HTR-8/SVneo (cell line): ENCODE measurements around the gene R3HDM4.

ENCODE experiments used
- DNase-seq: peaks from one replicate; pipeline ENCODE4 v3.0.0; 2011; ENCODE audit warnings: low spot score, mixed read lengths; ENCODE audit not compliant: insufficient read length
- FAIRE-seq: peaks from 2 replicates; lab custom pipeline; 2011; peaks lifted over from hg19 to GRCh38; lab: Jason Lieb, UNC

Gene R3HDM4

GRCh38 chr19:932648-933552 is 19.9 kb upstream of the R3HDM4 start:
- DNase-seq (peak; percentile 80), FAIRE-seq (peak; percentile 62)

- DNase-seq (no peak), FAIRE-seq (no peak)
Measured at GRCh38 chr19:931860-932647, 19.0 kb upstream of the R3HDM4 start.

GRCh38 chr19:929891-930258 is 16.9 kb upstream of the R3HDM4 start:
- no peak for FAIRE-seq
- DNase-seq: no peak

GRCh38 chr19:929203-929890 is 16.3 kb upstream of the R3HDM4 start:
- DNase-seq (no peak), FAIRE-seq (no peak)

- DNase-seq (no peak), FAIRE-seq (no peak)
Measured at GRCh38 chr19:928471-929202, 15.6 kb upstream of the R3HDM4 start.

GRCh38 chr19:927780-928401 is 14.9 kb upstream of the R3HDM4 start:
- FAIRE-seq: no peak

DNA sequence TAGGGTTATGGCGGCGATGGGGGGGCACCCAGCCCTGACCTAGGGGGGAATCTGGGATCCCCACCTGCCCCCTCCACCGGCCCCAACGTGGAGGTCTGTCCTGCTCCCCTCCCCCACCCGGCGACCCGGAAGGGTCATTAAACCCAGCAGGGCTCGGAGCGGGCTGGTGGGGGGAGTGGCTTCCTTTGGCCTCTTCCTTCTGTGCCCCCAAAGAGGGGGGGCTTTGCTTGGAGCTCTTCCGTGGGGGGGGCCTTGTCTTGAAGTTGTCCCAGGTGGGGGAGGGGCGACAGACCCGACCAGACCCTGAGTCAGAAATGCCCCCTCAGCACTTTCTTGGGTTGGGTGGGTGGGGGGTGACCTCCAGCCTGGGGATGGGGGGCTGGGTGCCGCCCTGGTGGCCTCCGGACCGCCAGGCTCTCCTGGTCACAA is 14.3 kb upstream of the R3HDM4 start:
- FAIRE-seq: no peak
- no peak for DNase-seq

More at GRCh38 chr19:927780-928401, 14.9 kb upstream of the R3HDM4 start:
- no peak for DNase-seq

GRCh38 chr19:926589-927350 is 13.8 kb upstream of the R3HDM4 start:
- FAIRE-seq: no peak
- no peak for DNase-seq

DNA sequence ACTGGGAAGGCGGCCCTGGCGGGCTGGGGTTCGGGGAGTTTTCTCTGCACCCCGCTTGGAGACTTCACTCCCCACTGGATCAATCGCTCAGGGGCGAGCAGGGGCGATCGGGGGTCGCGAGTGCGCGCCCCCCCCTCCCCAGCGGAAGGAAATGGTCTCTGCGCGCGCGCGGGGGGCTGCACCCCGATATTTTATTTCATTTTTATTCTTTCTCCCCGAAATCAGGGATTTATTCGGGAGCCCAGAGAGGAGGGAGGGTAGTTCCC is 13.2 kb upstream of the R3HDM4 start:
- FAIRE-seq (no peak), DNase-seq (no peak)

DNA sequence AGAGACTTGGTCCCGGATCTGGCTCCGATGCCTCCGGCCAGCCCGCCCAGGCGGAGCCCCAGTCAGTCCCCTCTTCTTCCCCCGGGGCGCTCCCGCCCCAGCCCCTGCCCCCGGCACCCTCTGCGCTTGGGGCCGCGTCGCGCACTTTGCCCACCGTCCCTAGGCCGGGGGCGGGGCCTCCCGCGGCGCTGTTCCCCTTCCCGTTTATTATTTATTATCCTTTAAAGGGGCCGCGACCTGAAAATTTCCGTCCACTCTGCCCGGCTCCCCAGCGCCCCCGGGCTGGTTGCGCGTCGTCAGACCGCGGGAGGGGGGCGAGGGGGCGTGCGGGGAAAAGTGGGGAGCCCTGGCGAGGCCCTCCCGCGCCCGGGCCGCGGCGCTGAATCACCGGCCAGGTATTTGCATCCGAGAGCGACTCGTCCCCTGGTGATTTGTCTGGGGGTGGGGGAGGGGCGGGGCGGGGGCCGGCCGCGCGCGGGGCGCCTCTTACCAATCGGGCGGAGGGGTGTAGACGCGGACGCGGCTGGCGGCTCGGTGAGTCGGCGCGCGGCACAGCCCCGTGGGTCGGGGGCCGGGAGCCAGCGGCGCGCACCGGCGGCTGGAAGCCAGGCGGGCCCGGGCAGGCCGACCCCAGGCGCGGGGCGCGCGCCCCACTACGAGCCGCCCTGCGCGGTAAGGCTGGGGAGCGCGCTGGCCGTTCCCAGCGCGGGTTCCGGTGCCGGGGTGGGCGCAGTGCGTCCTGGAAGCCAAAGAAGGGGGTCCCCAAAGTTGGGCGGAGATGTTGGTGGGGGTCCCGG is 12.7 kb upstream of the R3HDM4 start, which contains the start of gene ARID3A:
TSS of gene ARID3A (plus strand) at position 510 of the 797 bp plus-strand sequence. CDS start 3,494 bp downstream, outside the sequence.
- FAIRE-seq: no peak
- DNase-seq: peak; percentile 78

GRCh38 chr19:925087-925525 is 12.1 kb upstream of the R3HDM4 start:
- FAIRE-seq: no peak

DNA sequence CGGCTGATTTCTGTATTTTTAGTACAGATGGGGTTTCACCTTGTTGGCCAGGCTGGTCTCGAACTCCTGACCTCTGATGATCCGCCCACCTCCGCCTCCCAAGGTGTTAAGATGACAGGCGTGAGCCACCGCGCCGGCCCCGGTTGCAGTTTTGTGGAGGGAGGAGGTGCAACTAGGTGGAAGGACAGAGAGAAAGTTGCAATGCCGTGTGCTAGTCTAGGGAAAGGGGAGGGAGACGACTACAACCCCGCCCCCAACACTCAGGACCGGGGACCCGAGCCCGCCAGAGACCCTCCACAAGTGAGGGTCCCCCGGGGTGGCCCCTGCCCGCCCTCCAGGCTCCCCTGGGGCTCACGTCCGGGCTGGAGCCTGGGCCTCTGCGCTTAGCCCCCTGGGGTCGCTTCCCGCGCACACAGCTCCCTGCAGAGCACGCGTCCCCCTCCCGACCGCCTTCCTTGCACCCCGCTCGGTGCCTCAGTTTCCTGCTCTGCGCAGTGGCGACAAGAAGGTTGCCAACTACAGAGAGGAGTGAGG is 11.6 kb upstream of the R3HDM4 start:
- DNase-seq (no peak), FAIRE-seq (no peak)

More at GRCh38 chr19:925087-925525, 12.1 kb upstream of the R3HDM4 start:
- no peak for DNase-seq

DNA sequence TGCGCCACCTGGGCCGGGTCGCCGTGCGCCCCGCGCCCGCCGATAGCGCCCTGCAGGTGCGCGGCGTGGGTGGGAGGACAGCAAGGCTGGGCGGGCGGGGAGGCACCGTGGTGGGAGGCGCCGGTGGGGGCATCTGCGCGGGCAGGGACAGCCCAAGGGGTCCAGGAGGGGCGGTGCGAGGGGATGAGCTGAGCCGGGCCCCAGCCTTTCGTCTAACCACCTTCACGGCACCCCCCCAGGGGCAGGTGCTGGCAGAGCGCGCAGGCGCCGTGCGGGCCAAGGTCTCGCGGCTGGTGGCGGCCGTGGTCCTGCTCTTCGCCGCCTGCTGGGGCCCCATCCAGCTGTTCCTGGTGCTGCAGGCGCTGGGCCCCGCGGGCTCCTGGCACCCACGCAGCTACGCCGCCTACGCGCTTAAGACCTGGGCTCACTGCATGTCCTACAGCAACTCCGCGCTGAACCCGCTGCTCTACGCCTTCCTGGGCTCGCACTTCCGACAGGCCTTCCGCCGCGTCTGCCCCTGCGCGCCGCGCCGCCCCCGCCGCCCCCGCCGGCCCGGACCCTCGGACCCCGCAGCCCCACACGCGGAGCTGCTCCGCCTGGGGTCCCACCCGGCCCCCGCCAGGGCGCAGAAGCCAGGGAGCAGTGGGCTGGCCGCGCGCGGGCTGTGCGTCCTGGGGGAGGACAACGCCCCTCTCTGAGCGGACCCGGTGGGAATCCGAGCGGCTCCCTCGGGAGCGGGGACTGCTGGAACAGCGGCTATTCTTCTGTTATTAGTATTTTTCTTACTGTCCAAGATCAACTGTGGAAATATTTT is 7.2 kb upstream of the R3HDM4 start:
- DNase-seq (no peak), FAIRE-seq (no peak)

- FAIRE-seq (no peak), DNase-seq (no peak)
Measured at GRCh38 chr19:919199-920050, 6.4 kb upstream of the R3HDM4 start.

- DNase-seq: no peak
- no peak for FAIRE-seq
Measured at GRCh38 chr19:918481-919198, 5.6 kb upstream of the R3HDM4 start.

GRCh38 chr19:918152-918437 is 5.1 kb upstream of the R3HDM4 start:
- no peak for FAIRE-seq
- no peak for DNase-seq
